ENCODE measurements around the gene AHR. TPM values are rescaled to one million over a fixed set of nuclear protein-coding genes. Genes with fewer than 3 reads are reported as not detected.
"Not testable (repeated sequence)": the region's sequence is repeated elsewhere in the genome, so short reads cannot be mapped to it uniquely, and the experiment has no call there.

AHR gene
- total RNA-seq, 1 donor from 2014 or later = 56.9 TPM

GRCh38 chr7:17336168-17336567 is 37.7 kb downstream of the AHR start:
- no peak for DNase-seq (ENCODE audit: extremely low read depth, low read depth, low spot score)

GRCh38 chr7:17339139-17339538 is 40.7 kb downstream of the AHR start:
- DNase-seq (ENCODE audit: extremely low read depth, low read depth, low spot score) = no peak

- no peak for DNase-seq (ENCODE audit: extremely low read depth, low read depth, low spot score)
Measured at GRCh38 chr7:17339952-17340351, 41.5 kb downstream of the AHR start.

GRCh38 chr7:17340655-17341054 is 42.2 kb downstream of the AHR start:
- no peak for DNase-seq (ENCODE audit: extremely low read depth, low read depth, low spot score)

- no peak for DNase-seq (ENCODE audit: extremely low read depth, low read depth, low spot score)
Measured at GRCh38 chr7:17342756-17343155, 44.3 kb downstream of the AHR start.

- DNase-seq (ENCODE audit: extremely low read depth, low read depth, low spot score) = no peak
Measured at GRCh38 chr7:17347401-17347800, 48.9 kb downstream of the AHR start.

- DNase-seq (ENCODE audit: extremely low read depth, low read depth, low spot score) = not testable (repeated sequence)
Measured at GRCh38 chr7:17348932-17349331, 50.5 kb downstream of the AHR start.

GRCh38 chr7:17350321-17350720 is 51.9 kb downstream of the AHR start:
- not testable (repeated sequence) for DNase-seq (ENCODE audit: extremely low read depth, low read depth, low spot score)

- DNase-seq (ENCODE audit: extremely low read depth, low read depth, low spot score) = not testable (repeated sequence)
Measured at GRCh38 chr7:17353650-17354419, 55.4 kb downstream of the AHR start.

GRCh38 chr7:17354473-17354872 is 56.0 kb downstream of the AHR start:
- DNase-seq (ENCODE audit: extremely low read depth, low read depth, low spot score) = no peak

- no peak for DNase-seq (ENCODE audit: extremely low read depth, low read depth, low spot score)
Measured at GRCh38 chr7:17355050-17355449, 56.6 kb downstream of the AHR start.

- DNase-seq (ENCODE audit: extremely low read depth, low read depth, low spot score) = no peak
Measured at GRCh38 chr7:17357952-17358351, 59.5 kb downstream of the AHR start.

- DNase-seq (ENCODE audit: extremely low read depth, low read depth, low spot score) = no peak
Measured at GRCh38 chr7:17359610-17360009, 61.2 kb downstream of the AHR start.

GRCh38 chr7:17362439-17363105 is 64.1 kb downstream of the AHR start:
- no peak for DNase-seq (ENCODE audit: extremely low read depth, low read depth, low spot score)

- DNase-seq (ENCODE audit: extremely low read depth, low read depth, low spot score) = no peak
Measured at GRCh38 chr7:17364671-17365070, 66.2 kb downstream of the AHR start.

GRCh38 chr7:17365775-17366174 is 67.3 kb downstream of the AHR start:
- no peak for DNase-seq (ENCODE audit: extremely low read depth, low read depth, low spot score)

GRCh38 chr7:17367502-17367901 is 69.0 kb downstream of the AHR start:
- no peak for DNase-seq (ENCODE audit: extremely low read depth, low read depth, low spot score)

- DNase-seq (ENCODE audit: extremely low read depth, low read depth, low spot score) = no peak
Measured at GRCh38 chr7:17368856-17369524, 70.5 kb downstream of the AHR start.

GRCh38 chr7:17369691-17370426 is 71.4 kb downstream of the AHR start:
- no peak for DNase-seq (ENCODE audit: extremely low read depth, low read depth, low spot score)

- DNase-seq (ENCODE audit: extremely low read depth, low read depth, low spot score) = no peak
Measured at GRCh38 chr7:17370901-17371585, 72.6 kb downstream of the AHR start.

Measured in glomerular endothelial cell (primary cell).